Thyroid gland (tissue), 4 donors: Measurements from ENCODE around the gene MTUS2. TPM values are rescaled to one million over a fixed set of nuclear protein-coding genes. Genes with fewer than 3 reads are reported as not detected.
A peak's percentile ranks its signal among the peaks of the same experiment; 100 is the strongest.

Experiments
- DNase-seq, 2 donors: peaks; one replicate each; pipeline ENCODE4 v3.0.0-alpha.2; 2019
- H3K27ac ChIP-seq, 3 donors: fragments of 200-600 bp; sonication (generic); 1 replicate in 2 of 3; 2 replicates in 1 of 3; pipeline ENCODE4 v1.5.1; 2016 to 2019; ENCODE audit warnings: mild to moderate bottlenecking in 1 of 3, moderate library complexity in 1 of 3
- H3K27me3 ChIP-seq: fragments of 200-600 bp; sonication (generic); one replicate; pipeline ENCODE4 v1.5.1; 2019
- H3K36me3 ChIP-seq, 2 donors: fragments of 200-600 bp; sonication (generic); one replicate each; pipeline ENCODE4 v1.5.1; 2016 to 2019
- H3K4me1 ChIP-seq, 2 donors: fragments of 200-600 bp; sonication (generic); one replicate each; pipeline ENCODE4 v1.5.1; 2017 to 2019
- H3K4me3 ChIP-seq, 3 donors: fragments of 200-600 bp; sonication (generic); replicated peaks in 1 of 3; 1 replicate in 2 of 3; 2 replicates in 1 of 3; pipeline ENCODE4 v1.5.1; 2016; ENCODE audit warnings: mild to moderate bottlenecking in 1 of 3
- H3K9me3 ChIP-seq: fragments of 200-600 bp; sonication (generic); one replicate; pipeline ENCODE4 v1.5.1; 2017
- CTCF ChIP-seq, 6 experiments: fragments of 200-600 bp in 3 of 6; fragments of 450-650 bp in 3 of 6; sonication (generic) in 3 of 6; IDR thresholded peaks; one replicate each; pipeline ENCODE4 v1.5.1; 2016 to 2019; ENCODE audit warnings: antibody characterized with exemption in 6 of 6, mild to moderate bottlenecking in 2 of 6, inconsistent platforms in 1 of 6, moderate library complexity in 1 of 6
- POLR2A ChIP-seq, 2 donors: fragments of 450-650 bp; IDR thresholded peaks; one replicate each; pipeline ENCODE4 v1.6.1; 2017; ENCODE audit warnings: antibody characterized with exemption in 2 of 2, mild to moderate bottlenecking in 2 of 2, moderate library complexity in 1 of 2
- WGBS, 2 donors: methylation state at CpG; one replicate each; pipeline ENCODE4 v1.1.5; 2017; 5-methylcytosine and 5-hydroxymethylcytosine counted together
- intact Hi-C: fragments of 100-400 bp; cut with DNase I; formaldehyde crosslinking; loops from one replicate; pipeline ENCODE4 v1.15.1; 2023
- total RNA-seq, 4 donors: library from RNA; depleted of rRNA; stranded (reverse); fragments of >200 nt; gene quantifications; one replicate each; pipeline ENCODE4 v1.2.3, GENCODE V29; 2016

MTUS2 gene
- total RNA-seq, 4 donors from 2014 or later, result 0.98 to 1.5 (median 1.1) TPM

GRCh38 chr13:28976195-28976594, 156.1 kb downstream of the MTUS2 start:
- no peak for DNase-seq
- WGBS, 2 donors, result 82 to 95% methylated on average over 1 of the region's 1 CpG
- no peaks in the 10 kb centered on the region for H3K4me1 ChIP-seq
- TF ChIP-seq CTCF (IDR thresholded peaks at IDR 0.05) (no peak), POLR2A (IDR thresholded peaks at IDR 0.05) (no peak)
- intact Hi-C loops, result no loop called here
- no peaks in the 10 kb centered on the region for H3K27me3 ChIP-seq
- no peak overlapping the region for H3K4me3 ChIP-seq
- no peaks in the 10 kb centered on the region for H3K36me3 ChIP-seq
- H3K27ac ChIP-seq, result no peak overlapping the region
- no peaks in the 10 kb centered on the region for H3K9me3 ChIP-seq

- H3K9me3 ChIP-seq, result no peaks in the 10 kb centered on the region
- DNase-seq, result no peak
- H3K27me3 ChIP-seq, result no peaks in the 10 kb centered on the region
- no peak overlapping the region for H3K4me3 ChIP-seq
- intact Hi-C loops, result no loop called here
- no peaks in the 10 kb centered on the region for H3K4me1 ChIP-seq
- no peaks in the 10 kb centered on the region for H3K36me3 ChIP-seq
- no peak for TF ChIP-seq CTCF (IDR thresholded peaks at IDR 0.05)
- TF ChIP-seq POLR2A (IDR thresholded peaks at IDR 0.05), result no peak
- H3K27ac ChIP-seq, result no peak overlapping the region
Measured at GRCh38 chr13:28976636-28977035, 156.5 kb downstream of the MTUS2 start.

- Histone ChIP-seq H3K9me3 (no peaks in the 10 kb centered on the region), H3K27me3 (no peaks in the 10 kb centered on the region), H3K4me1 (no peaks in the 10 kb centered on the region), H3K36me3 (no peaks in the 10 kb centered on the region), H3K27ac (no peak overlapping the region), H3K4me3 (no peak overlapping the region)
- WGBS, 2 donors, result 92 to 100% methylated on average over 3 of the region's 3 CpGs
- DNase-seq, result no peak
- no peak for TF ChIP-seq POLR2A (IDR thresholded peaks at IDR 0.05)
- no peak for TF ChIP-seq CTCF (IDR thresholded peaks at IDR 0.05)
- intact Hi-C loops, result no loop called here
Measured at GRCh38 chr13:28978574-28978973, 158.4 kb downstream of the MTUS2 start.

- H3K27ac ChIP-seq, result no peak overlapping the region
- H3K9me3 ChIP-seq, result no peaks in the 10 kb centered on the region
- 82 to 98% methylated on average over 9 of the region's 9 CpGs for WGBS, 2 donors
- no peak for DNase-seq
- H3K36me3 ChIP-seq, result no peaks in the 10 kb centered on the region
- H3K27me3 ChIP-seq, result no peaks in the 10 kb centered on the region
- no peak for TF ChIP-seq CTCF (IDR thresholded peaks at IDR 0.05)
- intact Hi-C loops, result no loop called here
- H3K4me3 ChIP-seq, result no peak overlapping the region
- H3K4me1 ChIP-seq, result no peaks in the 10 kb centered on the region
Measured at GRCh38 chr13:28981530-28981929, 161.4 kb downstream of the MTUS2 start.

GRCh38 chr13:28983641-28984040, 163.5 kb downstream of the MTUS2 start:
- TF ChIP-seq CTCF (IDR thresholded peaks at IDR 0.05), result no peak
- TF ChIP-seq POLR2A (IDR thresholded peaks at IDR 0.05), result no peak
- DNase-seq, result peak; percentile 2 to 10
- 30 to 31% methylated on average over 3 of the region's 3 CpGs for WGBS, 2 donors
- Histone ChIP-seq H3K4me3 (no peak overlapping the region), H3K9me3 (no peaks in the 10 kb centered on the region), H3K27me3 (no peaks in the 10 kb centered on the region), H3K4me1 (no peaks in the 10 kb centered on the region), H3K36me3 (no peaks in the 10 kb centered on the region), H3K27ac (no peak overlapping the region)
- intact Hi-C loops, result no loop called here
